NCI-H526 treated with DMSO at 0.1 percent for 48 hours (cell line): ENCODE measurements around the gene REXO4.
A peak's percentile ranks its signal among the peaks of the same experiment; 100 is the strongest.
"Not testable (repeated sequence)": the region's sequence is repeated elsewhere in the genome, so short reads cannot be mapped to it uniquely, and the experiment has no call there.

ENCODE experiments used
- DNase-seq: peaks from one replicate; lab custom pipeline; 2025; lab: John Stamatoyannopoulos, UW

Gene REXO4, protein sequence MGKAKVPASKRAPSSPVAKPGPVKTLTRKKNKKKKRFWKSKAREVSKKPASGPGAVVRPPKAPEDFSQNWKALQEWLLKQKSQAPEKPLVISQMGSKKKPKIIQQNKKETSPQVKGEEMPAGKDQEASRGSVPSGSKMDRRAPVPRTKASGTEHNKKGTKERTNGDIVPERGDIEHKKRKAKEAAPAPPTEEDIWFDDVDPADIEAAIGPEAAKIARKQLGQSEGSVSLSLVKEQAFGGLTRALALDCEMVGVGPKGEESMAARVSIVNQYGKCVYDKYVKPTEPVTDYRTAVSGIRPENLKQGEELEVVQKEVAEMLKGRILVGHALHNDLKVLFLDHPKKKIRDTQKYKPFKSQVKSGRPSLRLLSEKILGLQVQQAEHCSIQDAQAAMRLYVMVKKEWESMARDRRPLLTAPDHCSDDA

DNA sequence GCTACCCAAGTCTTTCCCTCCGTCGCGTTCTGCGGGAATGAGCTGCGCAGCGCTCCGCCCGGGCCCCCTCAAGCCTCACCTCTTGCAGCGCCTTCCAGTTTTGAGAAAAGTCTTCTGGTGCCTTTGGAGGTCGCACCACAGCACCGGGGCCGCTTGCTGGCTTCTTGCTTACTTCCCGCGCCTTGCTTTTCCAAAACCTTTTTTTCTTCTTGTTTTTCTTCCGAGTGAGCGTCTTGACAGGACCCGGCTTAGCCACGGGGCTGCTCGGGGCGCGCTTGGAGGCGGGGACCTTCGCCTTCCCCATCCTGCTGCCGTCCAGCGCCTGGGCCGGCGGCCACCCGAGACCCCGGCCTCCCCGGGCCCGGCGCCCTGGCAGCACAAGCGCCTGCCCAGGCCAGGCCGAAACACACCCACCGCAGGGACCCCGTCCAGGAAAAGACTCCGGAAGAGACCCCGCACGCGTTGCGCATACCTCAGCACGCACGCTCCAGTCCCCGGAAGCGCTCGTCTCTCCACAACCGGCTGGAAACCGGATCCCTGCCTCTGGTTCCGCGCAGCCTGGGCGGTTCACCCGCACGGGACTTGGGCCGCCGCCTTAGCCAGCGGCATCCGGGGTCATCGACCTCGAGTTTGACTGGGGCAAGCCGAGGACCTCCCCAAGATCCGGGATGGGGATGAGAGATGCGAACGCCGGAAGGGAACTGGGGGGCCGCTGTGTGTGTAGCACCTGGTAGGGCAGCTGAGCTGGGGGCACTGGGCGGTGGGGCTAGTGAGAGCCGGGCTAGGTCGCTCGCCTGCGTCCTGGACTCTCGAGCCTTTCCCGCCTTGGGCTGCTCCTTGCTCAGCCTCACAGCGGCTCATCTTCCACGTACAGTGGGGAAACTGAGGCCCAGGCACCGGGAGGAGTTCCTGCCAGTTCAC, at the start of gene REXO4:
TSS of gene REXO4 (minus strand) at position 470 of the 921 bp plus-strand sequence. CDS start at position 304, 166 bp downstream.
- DNase-seq, result peak; percentile 36

DNA sequence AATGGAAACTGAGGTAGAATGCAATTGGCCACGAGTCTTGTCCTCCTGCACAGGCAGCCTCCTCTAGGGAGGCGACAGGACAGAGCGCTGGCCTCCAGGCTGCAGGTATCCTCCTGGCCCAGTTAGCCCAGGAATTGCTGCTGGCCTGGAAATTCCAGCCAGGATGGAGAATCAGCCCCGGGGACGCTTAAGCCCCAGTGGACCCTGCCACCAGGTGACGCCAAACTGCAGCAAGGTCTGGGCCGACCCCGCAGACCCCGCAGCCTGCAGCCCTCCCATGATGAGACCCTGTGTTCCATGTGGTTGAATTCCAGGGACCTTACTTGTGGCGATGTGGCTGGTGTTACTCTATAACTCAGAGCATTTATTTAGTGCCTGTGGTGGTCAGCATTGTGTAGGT, 49.3 kb upstream of the REXO4 start:
- no peak for DNase-seq

DNA sequence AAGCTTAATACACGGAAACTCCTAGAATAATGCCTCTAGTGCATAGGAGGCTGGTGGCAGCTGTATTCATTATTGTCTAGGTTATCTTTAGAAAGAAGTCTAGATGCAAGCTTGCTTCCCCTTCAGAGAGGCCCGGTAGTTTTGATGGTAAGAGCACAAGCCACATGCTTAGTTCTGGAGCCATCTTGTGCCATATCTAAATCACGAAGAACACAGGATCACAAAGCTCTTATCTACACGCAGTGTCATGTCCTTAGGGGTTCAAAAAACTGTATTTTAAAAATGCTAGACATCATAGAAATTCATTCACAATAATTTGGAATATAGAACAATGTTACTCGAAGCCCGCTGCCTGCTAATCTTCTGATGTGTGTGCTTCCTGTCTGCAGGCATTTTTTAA, 48.2 kb upstream of the REXO4 start:
- no peak for DNase-seq

DNA sequence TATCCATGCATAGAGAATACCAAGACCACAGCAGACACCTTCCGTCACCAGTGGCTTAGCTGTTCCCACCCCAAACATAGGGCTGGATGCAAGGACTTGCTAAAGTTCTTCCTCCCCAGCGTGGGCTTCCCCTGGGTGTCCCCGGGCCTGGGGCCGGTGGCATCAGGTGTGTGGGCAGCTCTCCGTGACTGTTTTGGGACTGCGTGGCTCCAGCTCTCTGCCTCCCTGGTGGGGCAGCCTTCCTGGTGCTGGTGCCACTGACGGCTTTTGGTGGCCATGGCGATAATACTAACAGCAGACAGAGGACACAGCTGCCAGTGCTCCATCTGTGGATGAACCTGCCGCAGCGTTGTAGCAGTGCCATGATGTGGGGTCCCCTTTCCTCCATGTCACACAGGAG, 46.8 kb upstream of the REXO4 start:
- DNase-seq, result no peak

DNA sequence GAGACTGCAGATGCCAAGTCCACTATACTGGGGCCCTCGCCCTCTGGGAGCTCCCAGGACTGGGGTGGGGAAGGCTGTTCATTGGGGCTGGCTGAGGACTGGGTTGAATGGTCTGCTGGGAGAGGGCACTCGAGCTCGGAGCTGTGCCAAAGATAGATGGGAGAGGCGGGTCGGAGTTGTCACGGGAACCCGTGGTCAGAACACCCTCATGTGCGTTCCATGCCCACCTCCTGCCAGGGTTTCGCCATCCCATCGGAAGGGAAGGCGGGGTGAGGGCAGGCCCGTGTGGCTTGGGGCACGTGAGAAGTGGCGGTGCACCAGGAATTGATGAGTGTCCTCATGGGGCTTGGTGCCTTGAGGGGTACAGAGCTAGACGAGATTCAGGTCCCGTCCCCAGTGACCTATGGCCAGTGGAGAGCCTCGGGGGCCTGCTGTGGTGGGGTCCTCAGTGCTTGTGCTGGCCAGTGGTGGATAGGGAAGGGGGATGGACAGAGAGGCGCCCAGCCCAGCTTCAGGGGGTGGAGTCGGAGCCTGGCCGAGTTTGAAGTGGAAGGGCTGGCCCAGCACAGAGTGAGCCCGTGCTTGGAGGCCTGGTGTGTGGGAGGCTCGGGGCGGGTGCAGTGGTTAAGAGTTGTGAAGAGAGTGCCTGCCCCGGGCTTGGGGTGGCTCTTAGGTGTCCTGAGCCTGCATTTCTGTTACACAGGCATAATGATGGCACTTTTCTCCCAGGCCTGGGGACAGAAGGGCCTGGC, 46.2 kb upstream of the REXO4 start:
- no peak for DNase-seq

DNA sequence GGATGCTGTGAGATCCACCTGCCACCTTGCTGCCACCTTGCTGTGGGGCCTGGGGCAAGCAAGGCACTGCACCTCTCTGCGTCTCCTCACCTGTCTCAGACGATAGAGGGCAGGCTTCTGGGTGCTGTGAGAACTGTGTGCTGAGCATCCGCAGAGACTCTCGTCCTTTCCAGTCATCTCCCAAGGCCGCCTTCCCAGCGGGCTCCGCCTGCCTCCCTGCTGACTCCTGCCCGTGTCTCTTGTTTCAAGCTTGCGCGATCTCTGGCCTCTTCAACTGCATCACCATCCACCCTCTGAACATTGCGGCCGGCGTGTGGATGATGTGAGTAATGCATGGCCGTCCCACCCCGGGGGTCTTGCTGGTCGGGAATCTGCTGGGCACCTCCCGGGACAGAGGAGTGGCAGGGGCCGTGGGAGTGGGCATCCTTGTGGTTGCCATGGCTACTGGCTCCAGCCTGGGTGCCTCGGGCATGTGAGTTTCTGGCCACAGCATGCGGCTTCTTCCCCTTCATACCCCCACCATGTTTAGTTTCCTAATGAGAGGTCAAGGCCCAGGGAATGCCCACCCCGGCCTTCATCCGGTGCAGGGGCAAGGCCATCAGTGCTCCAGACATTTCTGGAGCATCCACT, 45.5 kb upstream of the REXO4 start:
- no peak for DNase-seq

DNA sequence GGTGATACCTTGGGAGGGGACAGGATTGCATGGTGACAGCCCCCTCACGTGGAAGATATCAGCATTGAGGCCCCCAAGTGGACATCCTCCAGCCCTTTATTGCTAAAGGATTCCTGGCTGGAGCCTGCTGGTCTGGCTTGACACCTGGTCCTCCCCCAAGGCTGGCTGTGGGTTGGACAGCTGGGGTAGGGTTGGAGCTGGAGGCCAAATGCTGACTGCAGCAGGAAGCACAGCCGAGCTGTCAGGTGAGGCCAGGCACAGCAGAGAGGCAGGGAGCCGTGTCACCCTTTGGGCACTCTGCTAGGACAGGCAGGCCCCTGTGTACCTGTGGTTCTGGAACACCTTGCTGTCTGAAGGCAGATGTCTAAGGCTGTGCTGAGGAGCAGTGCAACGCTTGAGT, 44.2 kb upstream of the REXO4 start:
- DNase-seq, result no peak

DNA sequence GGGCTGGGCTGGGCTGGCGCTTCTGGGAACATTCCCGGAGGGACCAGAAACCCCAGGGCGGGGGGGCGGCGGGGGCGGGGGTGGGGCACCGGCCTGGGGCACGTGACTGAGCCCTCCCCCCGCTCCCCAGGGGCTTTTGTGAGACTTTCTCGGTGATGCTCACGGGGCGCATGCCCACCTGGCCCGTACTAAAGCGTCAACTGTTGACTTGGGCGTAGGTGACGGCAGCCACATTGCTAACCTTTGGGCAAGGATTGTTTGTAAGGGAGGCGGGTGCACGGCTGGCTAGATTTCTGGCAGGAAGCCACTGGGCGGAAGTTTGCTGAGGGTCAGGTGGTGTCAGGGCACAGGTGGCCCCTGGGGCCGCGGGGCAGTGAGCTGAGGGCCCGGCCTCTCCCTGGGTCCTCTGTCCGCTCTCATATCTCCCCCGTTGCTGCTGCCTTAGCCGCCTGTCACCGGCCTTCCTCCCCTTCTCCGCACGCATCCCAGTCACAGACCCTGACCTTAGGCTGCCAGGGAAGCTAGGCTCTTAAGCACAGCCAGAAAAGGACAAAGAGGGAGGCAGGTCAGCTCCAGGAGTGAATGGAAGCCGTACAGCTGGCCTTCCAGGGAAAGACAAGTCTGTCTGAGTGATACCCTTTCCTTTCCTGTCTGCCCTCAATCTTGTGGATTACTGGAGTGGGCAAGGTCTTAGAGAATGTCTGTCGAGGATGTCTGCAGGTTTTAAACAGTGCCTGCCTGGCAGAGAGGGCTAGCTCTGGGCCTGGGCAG, 42.8 kb upstream of the REXO4 start:
- peak; percentile 31 for DNase-seq

DNA sequence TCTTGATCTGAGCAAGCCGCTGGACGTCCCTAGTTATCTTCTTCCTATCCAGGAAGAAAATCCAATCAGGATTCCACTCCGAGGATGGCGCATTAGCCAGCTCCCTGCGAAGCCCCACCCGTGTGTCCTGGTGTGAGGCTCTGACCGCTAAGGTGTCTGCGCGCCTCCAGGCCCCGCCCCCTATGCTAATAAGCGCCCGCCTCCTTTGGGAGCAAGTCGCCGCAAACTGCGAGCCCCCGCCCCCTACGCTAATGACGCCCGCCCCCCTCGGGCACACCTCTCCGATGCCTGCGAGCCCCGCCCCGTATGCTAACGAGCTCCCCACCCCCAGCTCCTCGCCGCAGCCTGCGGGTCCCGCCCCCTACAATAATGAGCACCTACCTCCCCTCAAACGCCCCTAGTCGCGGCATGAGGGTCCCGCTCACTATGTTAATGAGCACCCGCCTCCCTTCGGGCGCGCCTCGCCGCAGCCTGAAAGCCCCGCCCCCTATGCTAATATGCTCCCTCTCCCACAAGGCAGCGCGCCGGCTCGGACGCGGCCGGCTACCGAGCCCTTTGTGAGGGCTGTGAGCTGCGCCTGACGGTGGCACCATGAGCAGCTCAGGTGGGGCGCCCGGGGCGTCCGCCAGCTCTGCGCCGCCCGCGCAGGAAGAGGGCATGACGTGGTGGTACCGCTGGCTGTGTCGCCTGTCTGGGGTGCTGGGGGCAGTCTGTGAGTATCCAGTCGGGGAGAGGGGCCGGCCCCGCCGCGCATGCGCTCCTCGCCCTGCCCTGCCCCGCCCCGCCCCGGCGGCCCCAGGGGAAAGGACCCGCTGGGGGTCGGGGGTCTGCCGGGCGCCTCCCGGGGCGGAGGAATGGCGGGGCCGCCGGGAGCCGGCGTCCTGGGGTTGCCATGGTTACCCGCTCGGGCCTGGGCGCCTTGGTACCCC, 41.9 kb upstream of the REXO4 start, which contains the start of gene CACFD1:
TSS of gene CACFD1 (plus strand) at position 503 of the 929 bp plus-strand sequence. CDS start at position 592, 89 bp downstream.
- DNase-seq, result peak; percentile 90

DNA sequence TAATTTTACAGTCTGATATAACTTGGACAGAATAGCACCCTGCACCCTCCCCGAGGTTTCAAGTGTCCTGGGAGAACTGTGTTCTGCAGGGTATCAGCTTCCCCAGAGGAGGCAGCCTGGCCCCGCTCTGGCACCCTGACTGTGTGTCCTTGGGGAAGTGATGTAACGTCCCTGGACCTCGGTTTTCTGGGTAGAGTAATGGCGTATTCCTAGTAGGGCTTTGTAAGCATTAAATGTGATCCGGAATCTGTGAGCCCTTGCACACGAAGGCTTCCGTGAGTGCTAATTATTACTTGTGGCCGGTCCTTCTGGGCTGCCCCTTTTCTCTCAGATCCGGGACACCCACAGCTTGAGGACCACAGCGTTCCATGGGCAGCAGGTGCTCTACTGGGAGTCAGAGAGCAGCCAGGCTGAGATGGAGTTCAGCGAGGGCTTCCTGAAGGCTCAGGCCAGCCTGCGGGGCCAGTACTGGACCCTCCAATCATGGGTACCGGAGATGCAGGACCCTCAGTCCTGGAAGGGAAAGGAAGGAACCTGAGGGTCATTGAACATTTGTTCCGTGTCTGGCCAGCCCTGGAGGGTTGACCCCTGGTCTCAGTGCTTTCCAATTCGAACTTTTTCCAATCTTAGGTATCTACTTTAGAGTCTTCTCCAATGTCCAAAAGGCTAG, 41.0 kb upstream of the REXO4 start:
- no peak for DNase-seq

DNA sequence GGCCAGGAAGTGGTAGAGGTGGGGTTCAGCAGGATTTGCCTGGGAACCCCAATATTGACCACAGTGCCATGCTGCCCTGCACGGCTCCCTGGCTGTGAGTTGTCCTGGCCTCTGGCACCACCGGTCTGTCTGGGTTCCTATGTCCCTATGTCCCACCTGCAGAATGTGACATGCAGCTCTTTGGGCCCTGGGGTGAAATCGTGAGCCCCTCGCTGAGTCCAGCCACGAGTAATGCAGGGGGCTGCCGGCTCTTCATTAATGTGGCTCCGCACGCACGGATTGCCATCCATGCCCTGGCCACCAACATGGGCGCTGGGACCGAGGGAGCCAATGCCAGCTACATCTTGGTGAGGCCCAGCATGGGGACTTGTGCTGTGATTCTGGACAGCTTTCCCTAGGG, 39.9 kb upstream of the REXO4 start:
- no peak for DNase-seq

DNA sequence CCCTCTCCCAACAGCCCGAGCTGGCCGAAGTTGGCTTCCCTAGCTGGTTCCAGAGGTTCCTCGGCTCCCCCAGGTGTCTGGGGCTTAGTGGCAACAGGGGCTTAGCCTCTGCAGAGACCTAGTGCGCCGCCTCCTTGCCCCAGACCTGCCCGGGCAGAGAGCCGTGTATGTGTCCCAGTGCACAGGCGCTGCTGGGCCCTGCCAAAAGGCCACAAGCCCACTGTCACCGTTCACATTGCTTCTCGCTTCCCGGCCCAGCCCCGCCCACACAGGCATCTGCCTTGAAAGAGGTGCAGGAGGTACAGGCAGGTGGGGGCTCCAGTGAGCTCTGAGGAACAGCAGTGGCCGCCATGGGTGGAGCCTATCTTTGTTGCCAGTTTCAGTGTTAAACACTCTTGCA, 39.4 kb upstream of the REXO4 start:
- DNase-seq, result no peak

DNA sequence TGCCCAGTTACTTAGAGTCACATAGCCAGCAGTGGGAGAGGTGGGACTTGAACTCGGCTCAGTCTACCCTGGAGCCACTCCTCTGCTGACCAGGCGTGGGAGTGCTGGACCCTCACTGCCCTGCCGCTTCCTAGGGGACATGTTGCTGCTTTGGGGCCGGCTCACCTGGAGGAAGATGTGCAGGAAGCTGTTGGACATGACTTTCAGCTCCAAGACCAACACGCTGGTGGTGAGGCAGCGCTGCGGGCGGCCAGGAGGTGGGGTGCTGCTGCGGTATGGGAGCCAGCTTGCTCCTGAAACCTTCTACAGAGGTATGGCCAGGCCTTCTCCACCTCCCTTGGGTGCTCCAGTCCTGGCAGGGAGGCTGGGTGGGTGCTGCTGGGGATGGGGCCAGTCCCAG, 38.6 kb upstream of the REXO4 start:
- no peak for DNase-seq

DNA sequence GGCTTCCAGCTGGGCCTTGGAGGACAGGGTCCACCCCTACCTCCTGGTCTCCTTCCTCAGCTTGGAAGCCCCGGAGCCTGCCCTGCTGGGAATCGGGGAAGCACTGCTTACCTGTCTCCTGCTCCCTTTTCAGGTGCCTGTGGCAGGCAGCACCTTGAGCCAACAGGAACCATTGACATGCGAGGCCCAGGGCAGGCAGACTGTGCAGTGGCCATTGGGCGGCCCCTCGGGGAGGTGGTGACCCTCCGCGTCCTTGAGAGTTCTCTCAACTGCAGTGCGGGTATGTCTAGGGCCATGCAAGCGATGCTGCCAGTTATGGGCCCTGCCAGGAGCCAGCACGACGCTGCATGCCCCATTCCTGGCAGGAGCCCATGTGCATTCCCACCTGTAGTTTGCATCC, 38.1 kb upstream of the REXO4 start:
- DNase-seq, result no peak

DNA sequence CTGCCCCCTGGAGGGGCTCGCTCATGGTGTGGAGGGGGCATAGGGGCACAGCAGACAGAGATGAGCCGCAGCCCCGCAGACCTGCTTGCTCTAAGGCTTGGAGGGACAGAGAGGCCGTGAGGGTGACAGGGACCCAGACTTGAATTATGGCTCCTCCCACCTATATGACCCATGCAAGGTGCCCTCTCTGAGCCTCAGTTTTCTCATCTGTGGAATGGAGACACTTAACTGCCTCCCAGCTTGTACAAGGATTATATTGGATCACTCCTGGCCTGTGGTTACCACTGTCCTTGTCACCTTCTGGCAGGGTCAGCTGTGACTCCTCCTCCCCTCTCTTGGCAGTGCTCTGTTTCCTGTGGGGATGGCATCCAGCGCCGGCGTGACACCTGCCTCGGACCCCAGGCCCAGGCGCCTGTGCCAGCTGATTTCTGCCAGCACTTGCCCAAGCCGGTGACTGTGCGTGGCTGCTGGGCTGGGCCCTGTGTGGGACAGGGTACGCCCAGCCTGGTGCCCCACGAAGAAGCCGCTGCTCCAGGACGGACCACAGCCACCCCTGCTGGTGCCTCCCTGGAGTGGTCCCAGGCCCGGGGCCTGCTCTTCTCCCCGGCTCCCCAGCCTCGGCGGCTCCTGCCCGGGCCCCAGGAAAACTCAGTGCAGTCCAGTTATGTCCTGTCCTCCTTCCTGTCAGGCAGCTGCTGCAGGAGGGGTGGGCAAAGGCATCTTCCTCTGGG, 37.3 kb upstream of the REXO4 start:
- DNase-seq, result no peak

DNA sequence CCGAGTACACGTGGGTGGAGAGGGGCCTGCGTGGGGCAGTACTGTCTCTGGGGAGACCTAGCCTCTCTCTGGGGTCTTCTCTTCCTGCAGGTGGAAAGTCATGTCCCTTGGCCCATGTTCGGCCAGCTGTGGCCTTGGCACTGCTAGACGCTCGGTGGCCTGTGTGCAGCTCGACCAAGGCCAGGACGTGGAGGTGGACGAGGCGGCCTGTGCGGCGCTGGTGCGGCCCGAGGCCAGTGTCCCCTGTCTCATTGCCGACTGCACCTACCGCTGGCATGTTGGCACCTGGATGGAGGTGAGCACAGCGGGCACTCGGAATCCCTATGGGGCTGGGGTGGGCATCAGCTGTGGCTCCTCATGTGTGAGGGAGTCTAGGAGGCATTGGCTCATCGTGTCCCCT, 36.5 kb upstream of the REXO4 start:
- DNase-seq, result no peak

DNA sequence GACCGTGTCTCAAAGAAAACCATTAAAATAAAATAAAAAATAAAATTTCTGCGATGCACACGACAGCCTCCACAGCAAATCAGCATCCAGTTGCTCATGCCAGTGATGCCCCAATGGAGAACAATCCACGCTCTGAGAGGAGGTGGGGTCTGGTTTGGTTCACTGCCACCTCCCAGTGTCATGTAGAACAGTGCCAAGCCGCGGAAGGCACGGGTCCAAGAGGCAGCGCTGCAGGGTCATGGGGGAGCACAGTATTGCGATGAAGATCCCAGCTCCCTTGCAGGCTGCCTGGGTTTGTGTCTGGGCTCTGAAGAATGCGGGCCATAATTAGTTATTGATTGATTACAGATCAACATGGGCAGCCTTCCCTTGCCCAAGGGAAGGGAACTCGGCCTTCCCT, 35.8 kb upstream of the REXO4 start:
- DNase-seq, result no peak

DNA sequence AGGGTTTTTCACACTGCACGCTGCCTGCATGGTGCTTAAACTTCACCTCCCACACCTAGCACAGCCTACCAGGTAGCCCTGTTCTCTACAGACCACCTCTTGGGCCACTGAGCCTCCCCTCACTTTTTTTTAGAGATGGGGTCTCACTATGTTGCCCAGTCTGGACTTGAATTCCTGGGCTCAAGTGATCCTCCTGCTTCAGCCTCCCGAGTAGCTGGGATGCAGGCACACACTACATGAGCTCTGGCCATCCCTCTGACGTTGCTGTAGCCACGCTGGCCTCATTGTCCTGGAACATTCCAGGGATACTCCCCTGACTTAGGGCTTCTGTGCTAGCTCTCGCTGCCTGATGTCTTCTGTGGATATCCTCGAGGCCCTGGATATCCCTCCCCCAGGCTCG, 34.8 kb upstream of the REXO4 start:
- DNase-seq, result no peak

DNA sequence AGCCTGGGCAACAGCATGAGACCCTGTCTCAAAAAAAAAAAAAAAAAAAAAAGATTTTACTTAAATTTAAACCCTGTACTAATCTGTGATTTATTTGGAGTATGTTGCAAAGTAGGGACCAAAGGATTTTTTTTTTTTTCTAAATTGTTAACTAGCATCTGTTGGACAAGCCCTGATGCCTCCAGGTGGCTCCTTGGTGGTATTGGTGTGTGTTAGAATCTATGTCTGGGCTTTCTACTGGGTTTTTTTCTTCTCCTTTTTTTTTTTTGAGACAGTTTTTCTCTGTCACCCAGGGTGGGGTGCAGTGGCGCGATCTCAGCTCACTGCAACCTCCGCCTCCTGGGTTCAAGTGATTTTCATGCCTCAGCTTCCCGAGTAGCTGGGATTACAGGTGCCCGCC, 34.1 kb upstream of the REXO4 start:
- DNase-seq, result not testable (repeated sequence)
